ENCODE measurements around the gene ENPP6.

DNA sequence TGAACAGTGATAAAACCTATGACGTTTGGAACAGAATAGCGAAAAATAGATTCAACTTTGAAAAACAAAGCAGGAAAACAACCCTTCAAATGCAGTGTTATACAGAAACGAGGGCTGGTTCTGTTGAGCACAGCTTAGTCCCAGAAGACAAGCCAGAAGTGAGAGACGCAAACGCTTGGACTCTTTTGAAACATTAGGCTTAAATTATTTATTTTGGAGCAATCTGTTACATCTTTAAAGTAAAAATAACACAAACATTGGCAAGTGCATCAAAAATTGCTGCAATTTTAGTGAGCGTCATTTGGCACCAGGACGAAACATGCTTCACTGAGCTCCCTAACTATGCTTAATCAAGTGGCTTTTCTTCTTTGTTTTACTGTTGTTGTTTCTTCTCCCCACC, 63.5 kb downstream of the ENPP6 start:
- TF ChIP-seq, protein P1, sequence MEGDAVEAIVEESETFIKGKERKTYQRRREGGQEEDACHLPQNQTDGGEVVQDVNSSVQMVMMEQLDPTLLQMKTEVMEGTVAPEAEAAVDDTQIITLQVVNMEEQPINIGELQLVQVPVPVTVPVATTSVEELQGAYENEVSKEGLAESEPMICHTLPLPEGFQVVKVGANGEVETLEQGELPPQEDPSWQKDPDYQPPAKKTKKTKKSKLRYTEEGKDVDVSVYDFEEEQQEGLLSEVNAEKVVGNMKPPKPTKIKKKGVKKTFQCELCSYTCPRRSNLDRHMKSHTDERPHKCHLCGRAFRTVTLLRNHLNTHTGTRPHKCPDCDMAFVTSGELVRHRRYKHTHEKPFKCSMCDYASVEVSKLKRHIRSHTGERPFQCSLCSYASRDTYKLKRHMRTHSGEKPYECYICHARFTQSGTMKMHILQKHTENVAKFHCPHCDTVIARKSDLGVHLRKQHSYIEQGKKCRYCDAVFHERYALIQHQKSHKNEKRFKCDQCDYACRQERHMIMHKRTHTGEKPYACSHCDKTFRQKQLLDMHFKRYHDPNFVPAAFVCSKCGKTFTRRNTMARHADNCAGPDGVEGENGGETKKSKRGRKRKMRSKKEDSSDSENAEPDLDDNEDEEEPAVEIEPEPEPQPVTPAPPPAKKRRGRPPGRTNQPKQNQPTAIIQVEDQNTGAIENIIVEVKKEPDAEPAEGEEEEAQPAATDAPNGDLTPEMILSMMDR (IDR thresholded peaks at IDR 0.05; ENCODE audit: low read length): no peak
- no peak for TF ChIP-seq EZH2 (IDR thresholded peaks at IDR 0.05; ENCODE audit: borderline replicate concordance, low read length)
